SKM-1 treated with dmso at 0.1 percent for 144 hours (cell line): ENCODE measurements around the gene LFNG.

ENCODE experiments used
- DNase-seq: peaks from one replicate; lab custom pipeline; 2025; ENCODE audit not compliant: unreplicated experiment; lab: John Stamatoyannopoulos, UW

LFNG gene

DNA sequence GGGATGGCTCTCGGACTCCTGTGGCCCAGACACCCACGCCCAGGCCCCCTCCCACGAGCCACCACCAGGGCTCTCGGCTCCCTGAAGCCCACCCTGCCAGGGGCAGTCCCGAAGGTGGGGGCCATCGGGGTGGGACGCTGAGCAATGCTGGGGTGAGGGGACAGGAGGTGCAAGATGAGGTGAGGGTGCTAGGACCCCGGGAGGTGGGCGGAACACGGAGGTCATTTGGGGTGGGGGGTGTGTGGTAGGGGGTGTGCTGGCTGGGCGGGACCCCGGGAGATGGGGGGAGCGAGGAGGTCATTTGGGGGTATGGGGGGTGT lies 17.0 kb upstream of the LFNG start:
- DNase-seq: no peak

DNA sequence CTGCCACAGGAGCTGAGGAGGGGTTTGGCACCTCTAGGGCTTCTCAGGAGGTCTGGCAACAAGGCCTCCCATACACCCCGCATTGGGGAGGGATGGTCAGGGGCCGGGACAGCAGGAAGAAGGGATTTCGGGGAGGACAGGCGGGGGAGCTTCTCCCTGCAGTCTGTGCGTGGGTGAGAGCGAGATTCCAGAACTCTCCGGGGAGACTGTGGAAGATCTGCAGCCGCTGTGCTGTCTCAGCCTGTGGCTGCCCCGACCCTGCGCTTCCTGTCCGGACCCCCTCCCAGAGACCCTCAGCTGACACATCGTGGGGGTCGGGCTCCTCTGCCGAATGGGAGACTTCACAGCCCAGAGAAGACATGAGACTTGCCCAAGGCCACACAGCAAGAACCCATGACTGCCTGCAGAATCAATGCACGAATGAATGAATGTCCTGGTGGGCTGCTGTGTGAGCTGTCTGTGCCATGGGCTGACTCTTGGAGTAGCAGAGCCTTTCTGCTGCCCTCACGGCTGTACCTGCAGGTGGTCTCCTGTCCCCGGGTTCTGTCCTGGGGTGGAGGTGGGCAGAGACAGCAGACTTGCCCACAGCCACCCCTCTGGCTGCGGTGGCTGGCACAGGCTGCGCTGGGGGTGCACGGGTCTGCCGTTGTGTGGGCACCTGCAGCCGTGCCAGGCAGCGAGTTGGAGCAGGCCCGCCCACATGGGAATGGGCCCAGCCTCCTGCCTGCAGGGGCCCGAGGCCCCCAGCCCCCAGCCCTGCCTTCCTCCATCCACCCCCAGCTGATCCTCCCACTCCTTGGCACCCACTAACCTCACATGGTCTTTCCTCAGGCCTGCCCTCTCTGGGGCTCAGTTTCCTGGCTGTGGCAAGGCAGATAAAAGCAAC lies 16.3 kb upstream of the LFNG start:
- no peak for DNase-seq

DNA sequence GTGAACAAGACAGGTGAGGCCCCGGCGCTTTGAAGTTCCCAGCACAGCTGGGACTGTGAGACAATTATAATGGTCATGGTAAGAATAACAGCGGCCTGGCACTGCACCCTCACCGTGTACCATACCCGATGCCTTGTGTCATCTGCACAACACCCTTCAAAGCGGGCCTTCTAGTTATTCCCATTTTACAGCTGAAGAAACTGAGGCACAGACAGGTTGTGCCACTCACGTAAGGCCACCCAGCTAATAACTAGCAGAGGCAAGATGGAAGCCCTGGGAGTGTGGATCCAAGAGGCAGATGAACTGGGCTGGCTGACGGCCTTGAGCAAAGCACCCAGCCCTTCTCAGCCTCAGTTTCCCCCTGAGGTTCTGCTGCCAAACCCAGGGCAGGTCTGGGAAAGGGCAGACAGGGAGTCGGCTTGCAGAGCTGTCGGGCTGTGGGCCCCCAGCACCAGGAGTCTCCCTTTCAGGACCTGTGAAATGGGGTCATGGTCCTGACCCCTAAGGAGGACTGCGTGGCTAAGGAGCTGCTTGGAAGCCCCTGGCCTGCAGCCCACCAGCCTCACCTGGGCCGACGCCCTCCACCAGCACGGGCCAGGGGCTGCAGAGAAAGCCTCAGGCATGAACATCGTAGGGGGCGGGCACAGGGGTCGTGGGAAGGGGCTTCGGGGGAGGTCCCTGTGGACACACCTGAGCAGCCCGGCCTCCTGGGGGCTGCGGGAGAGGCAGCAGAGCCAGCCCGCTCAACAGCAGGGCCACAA lies 15.3 kb upstream of the LFNG start:
- DNase-seq: no peak

DNA sequence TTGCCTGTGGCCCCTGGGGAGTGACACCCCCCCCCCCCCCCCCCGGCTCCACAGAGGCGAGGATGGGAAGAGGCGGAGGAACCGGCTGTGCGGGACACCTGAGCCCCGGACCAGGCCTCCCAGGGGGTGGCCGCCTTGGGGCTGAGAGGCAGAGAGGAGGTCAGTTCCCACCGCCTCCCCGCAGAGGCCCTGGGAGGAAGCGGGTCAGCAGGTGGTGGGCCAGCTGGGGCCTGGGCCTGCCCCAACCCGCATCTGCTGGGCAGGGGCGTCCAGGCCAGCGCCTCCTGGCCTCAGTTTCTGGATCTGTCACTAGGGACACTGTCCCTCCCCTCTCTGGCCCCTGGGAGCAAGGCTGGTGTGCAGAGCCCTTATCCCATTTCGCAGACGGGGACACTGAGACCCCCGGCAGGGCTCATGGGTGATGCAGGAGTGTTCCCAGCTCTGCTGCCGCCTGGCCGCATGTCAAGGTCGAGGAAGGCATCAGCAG lies 14.6 kb upstream of the LFNG start:
- DNase-seq: no peak

DNA sequence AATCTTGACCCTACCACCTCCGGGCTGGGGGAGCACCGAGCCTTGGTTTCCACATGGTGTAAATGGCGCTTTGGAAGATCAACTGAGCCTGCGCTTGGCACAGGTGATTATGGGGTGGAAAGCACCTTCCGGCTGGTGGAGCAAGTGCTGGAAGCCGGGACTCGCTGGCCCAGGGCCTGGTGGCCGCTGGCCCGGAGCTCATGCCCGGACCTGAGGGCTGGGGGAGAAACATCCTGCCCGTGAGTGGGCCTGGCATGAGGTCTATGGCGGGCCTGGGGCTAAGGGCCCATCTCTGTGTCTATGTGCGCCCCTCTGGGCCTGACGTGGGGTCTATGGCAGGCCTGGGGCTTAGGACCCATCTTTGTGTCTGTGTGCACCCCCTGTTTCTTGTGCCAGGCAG lies 14.2 kb upstream of the LFNG start:
- DNase-seq: no peak

DNA sequence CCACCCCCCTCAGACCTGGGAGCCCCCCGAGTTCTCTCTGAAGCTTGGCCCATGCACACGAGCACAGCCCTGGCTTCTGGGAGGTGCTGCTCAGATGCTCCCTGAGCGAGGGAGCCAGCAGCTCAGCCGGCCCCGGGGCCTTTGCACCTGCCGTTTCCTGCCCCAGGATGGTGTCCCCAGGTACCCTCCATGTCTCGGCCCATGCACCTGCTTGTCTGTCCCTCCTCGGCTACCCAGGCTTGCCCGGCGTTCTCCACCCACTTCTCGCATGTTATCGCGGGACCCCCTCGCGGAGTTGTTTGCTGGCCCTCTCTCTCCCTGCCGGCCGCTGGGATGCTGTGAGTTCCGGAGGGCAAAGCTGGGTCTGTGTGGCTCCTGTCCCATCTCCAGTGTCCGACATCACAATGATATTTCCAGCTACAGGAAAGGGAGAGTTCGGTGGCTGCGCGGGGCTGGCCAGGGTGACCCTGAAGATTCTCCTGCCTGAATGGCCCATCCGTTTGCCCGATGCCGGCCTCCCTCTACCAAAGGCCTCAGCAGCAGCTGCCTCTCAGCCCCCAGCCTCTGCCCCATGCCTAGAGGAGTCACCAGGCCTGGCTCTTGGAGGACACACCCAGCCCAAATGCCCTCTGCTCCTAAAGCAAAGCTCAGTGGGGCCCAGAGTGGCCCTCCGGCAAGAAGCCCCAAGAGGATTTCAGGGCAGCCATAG lies 12.2 kb upstream of the LFNG start:
- no peak for DNase-seq

DNA sequence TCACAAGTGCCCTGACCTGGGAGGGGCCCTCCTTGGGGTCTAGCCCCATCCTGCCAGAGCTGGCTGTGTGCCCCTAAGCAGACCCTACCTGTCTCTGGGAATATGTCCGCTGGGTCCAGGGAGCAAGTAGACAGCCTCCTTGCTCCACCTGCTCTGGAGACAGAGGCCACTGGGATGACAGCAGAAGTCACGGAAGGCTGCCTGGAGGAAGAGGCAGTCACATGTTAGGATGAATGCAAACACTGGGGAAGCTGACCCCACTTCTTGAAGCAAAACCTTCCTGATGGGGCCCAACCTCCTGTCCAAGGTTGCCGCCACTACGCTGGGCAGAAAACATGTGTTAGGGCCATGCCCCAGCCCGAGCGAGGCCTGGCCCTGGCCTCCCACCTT lies 11.7 kb upstream of the LFNG start:
- no peak for DNase-seq

DNA sequence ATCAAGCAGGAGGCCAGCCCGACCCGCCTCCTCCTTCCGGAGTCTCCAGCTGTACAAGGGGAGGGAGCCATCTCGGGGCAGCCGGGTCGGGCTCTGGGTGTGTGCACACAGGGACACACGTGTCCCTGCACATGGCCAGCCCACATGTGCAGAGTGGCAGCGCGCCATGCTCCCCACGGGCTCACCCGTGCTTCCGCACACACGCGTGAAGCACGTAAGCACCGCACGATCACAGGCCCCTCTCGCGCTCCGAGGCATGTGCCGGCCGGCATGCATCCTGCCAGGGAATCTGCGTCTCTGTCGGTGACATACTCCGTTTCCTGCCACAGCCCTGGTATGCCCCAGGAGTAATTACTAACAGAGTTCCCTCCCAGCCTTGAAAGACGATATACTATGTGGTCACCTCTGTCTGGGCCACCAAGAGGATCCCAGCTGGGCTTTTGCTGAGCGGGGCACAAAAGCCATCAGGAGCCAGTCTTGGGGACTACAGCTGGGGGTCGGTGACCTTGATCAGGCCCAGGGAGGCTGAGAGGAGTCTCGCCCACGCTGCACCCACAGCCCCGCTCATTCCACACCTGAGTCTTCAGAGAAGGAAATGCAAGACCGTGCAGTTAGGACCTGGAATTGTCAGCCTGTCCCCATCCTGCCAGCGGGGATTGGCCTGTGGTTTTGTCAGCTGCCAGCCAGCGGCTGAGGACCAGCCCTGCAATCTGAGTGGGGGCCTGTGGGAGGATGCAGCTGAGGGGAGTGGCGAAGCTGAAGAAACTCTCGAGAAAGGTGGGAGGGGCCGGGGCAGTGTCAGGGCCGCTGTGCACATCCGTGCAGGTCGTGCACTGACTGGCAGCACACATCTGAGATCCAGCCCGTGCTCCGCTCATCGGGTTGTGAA lies 11.0 kb upstream of the LFNG start:
- DNase-seq: peak; percentile 82

DNA sequence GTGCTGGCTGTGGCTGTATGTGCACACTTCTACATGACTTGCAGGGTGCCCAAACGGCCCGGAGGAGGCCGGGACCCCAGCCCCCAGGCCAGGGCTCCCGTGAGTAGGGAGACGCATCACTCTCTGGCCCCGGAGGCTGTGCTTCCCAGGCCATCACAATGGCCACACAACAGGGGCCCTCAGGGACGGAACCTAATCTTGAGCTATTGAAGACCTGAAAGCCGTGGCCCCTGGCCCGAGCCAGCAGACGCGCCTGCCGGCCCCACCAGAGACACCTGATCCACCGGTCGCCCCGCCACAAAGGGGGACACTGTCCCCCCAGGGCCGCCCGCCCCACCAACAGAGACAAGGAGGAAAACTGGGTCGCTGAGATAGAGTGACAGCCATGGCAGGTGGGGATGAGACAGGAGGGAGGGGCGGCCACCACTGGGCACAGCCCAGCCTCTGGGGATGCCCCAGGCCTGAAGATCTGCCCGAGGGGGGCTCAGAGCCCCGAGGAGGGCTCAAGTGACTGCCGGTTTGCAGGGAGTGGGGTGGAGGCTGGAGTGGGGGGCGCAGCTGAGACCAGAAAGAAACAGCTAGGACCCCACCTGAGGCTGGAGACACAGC lies 10.2 kb upstream of the LFNG start:
- no peak for DNase-seq

DNA sequence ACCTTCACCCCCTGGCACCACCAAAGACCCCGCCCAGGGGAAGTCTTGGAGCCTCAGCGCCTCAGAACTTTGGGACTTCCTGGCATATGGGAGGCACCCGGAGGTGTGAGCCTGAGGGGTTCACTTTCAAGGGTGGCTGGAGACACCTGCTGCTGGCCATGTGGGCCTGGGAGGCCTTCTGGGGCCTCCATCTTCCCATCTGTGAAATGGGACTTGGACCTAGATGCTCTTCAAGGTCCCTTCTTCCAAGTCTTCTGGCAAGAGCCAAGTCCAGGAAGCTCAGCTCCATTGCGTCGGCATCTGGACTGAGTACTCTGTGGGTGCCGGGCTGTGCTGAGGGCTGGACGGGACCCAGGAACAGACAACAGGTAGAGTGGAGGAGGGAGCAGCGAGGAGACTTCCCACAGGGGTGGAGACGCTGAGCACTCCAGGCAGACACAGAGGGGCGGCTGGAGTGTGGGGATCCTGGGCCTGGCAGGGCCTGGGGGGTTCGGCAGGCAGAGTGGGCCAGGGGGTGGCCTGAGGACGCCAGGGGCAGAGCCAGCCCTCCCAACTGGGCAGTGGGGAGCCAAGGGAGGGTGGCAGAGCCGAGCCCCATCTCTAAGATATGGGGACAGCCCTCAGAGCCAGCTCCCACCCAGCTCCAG lies 9.3 kb upstream of the LFNG start:
- DNase-seq: no peak

DNA sequence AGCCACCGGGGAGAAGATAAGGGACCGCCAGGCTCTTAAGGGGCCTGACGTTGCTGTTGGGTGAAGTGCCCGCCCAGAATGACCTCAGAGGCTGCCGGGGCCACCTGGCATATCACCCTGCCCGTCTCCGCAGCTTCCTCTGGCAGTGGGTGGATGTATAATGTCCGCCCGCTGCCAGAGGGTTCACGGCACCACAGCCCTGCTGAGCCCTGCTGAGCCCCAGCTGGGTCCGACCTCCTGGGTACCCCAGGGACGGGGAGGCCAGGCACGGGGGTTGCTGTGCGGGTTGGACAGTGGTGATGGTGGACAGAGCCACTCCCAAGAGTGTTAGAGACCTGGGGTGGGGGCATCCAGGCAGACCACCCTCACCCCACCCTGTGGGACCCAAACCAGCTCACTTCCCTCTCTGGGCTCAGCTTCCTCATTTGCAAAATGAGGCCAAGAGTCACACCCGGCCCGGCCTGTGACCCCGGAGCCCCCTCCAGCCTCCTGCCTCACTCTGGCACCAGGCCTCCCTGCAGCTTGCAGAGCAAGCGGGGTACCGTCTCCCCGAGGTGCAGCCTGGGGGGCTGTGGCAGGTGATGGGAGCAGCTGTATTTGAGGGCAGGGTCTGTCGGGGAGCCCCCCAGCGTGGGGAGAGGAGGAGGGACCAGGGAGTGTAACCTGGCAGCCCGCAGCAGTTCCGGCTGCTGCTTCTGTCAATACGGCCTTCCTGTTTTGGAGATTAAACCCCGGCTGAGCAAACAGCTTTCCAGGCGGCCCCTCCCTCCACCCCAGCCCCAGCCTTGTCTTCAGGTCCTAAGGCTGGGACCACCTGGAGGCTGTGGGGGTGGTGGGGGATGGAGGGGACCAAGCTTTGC lies 8.4 kb upstream of the LFNG start:
- DNase-seq: peak; percentile 84

DNA sequence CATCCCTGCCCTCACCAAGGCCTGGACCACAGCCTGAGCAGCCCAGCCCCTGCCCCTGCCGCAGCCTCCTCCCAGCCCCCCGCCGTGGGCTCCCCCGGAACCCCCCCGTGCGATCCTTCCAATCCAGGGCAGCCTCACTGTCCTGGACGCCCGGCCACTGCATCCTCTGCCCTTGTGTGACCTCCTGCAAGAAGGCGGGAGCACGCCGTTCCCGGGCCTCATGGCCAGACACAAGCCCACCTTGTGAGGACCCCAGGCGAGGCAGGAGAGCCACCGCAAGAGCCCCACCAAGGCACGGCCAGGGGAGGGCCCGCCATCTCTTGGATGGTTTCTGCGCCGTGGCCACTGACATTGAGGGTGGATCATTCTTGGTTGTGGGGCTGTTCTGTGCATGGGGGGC lies 7.8 kb upstream of the LFNG start:
- DNase-seq: no peak

DNA sequence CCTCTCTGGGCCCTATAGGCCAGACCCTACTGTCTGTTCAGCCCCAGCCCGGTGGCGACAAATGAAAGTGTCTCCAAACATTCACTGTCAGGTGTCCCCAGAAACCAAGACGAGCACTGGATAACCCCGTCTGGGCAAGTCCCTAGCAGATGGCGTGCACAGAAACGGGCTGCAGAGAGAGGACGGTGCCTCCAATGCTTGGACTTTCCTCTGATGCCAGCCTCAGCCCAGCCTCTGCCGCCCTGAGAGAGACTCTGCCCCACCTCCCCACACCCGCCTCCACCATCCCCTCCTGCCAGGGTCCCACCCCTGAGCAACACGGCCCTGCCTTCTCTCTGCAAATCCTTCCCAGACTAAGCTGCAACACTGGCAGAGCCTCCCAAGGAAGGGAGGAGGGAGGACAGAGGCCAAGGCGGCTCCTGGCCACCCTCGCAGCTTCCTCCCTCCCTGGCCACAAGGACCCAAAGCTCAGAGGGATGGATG lies 7.4 kb upstream of the LFNG start:
- no peak for DNase-seq

DNA sequence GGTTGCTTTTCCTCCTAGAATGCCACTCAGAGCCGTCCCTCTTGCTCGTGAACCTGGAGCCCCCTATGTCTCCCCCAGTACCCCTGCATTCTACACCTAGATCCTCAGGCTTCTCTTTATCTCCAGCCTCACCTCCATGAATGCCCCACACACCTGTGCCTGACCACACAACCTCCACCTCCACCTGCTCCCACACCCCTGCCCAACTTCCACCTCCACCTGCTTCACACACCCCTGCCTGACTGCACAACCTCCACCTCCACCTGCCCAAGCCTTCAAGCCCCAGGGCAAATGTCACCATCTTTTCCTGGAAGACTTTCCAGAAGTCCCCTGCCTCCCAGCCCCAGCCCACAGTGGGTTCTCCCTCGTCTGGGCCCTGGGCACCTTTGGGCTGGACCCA lies 6.9 kb upstream of the LFNG start:
- no peak for DNase-seq

DNA sequence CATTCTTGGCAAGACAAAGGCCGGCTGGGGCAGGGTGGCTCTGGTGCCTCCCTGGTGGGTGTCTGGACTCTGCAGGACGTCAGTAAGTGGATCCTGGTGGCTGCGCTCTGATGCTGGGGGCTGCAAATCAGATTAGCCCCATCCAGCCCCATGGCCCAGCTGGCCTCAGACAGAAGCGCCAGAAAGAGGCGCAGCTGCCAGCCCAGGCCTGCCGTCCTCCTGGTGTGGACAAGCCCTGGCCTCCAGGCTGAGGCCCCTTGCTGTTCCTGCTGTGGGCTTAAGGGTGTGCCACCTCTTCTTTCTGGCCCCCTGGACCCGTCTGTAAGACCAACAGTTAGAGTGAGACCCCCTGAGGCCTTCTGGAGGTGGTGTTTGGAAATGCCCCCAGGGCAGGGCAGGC lies 5.9 kb upstream of the LFNG start:
- DNase-seq: no peak

DNA sequence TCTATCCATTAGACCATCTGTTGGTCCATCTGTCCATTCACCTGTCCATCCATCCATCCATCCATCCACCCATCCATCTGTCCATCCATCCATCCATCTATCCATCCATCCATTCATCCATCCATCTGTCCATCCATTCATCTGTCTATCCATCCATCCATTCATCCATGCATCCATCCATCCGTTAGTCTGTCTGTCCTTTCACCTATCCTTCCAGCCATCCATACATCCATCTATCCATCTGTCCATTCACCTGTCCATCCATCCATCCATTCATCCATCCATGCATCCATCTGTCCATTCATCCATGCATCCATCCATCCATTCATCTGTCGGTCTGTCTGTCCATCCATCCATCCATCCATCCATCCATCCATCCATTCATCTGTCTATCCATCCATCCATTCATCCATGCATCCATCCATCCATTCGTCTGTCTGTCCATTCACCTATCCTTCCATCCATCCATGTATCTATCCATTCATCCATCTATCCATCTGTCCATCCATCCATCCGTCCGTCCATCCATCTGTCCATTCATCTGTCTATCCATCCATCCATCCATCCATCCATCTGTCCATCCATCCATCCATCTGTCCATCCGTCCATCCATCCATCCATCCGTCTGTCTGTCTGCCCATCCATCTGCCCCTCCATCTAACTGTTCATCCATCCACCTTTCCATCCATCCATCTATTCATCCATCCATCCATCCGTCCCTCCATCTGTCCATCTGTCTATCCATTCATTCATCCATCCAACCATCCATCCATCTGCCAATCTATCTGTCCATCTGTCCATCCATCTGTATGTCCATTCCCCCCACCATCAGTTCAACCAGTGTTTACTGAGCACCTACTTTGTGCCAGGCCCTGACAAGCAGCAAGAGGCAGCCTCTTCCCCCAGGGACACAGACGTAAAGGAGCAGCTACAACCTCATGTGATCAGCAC lies 4.8 kb upstream of the LFNG start:
- no peak for DNase-seq

DNA sequence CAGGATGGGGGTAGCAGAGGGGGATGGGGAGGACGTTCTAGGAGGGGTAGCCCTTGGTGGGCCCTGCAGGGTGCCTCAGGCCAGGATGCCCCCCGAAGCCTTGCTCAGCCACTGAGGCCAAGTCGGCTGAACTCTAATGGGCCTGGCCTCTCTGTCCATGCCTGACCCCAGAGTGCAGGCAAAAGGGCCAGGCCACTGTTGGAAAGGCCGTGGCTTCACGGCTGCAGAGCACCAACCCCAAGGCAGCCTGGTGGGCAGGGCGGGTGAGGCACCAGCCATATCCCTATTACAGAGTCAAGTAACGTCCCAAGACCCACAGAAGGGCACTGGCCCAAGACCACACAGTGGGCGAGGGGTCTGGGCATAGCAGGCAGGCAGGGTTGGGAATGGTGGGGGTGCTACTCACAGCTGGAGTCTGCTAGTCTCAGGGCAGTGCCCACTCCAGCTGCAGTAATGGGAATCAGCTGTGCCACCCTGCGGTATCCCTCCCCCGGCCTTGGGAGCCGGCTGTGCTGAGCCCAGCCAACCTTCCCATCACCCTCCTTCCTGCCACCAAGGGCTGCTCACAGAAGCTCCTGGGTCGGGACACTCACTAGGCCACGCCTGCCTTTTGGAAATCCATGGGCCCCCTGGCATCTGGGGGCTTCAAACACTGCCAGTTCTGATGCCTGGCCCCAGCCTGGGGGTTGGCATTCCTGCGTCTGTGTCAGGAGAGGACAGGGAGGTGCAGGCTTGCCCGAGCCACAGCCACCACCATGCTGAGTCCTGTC lies 4.0 kb upstream of the LFNG start:
- no peak for DNase-seq
